ENCODE measurements around the gene SND1.
"Not testable (repeated sequence)": the region's sequence is repeated elsewhere in the genome, so short reads cannot be mapped to it uniquely, and the experiment has no call there.

The SND1 gene

DNA sequence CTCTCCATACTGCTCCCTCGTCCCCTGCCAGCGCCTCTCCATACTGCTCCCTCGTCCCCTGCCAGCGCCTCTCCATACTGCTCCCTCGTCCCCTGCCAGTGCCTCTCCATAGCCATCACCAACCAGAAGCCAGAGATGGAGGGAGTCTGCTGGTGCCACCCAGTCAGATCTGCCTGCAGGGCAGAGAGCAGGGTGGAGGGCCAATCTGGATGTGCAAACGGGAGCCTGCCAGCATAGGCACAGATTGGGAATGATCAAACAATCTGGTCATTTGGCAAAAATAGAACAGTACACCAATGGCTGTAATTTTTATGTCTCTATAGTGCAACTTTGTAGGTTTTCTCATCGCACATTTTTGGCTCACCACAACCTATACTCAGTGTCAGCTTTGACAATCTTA, 456.1 kb downstream of the SND1 start:
- H3K27me3 ChIP-seq (replicated peaks; ENCODE audit: control insufficient read depth, insufficient read depth, low read length, poor library complexity, severe bottlenecking) = no peaks in the 10 kb centered on the region
- no peaks in the 10 kb centered on the region for H3K9me3 ChIP-seq (ENCODE audit: control insufficient read depth, low read length)
- H3K27ac ChIP-seq (ENCODE audit: insufficient read depth, low read length, poor library complexity, severe bottlenecking) = no peak overlapping the region
- DNase-seq = no peak
- no peak overlapping the region for H3K4me3 ChIP-seq (ENCODE audit: insufficient read depth, low read depth, low read length, poor library complexity, severe bottlenecking)
- peaks cover 32% of the 10 kb centered on the region for H3K4me1 ChIP-seq (ENCODE audit: control insufficient read depth, insufficient read depth, low read length, poor library complexity, severe bottlenecking)
- no peaks in the 10 kb centered on the region for H3K36me3 ChIP-seq (ENCODE audit: control insufficient read depth, insufficient read depth, low read length)

DNA sequence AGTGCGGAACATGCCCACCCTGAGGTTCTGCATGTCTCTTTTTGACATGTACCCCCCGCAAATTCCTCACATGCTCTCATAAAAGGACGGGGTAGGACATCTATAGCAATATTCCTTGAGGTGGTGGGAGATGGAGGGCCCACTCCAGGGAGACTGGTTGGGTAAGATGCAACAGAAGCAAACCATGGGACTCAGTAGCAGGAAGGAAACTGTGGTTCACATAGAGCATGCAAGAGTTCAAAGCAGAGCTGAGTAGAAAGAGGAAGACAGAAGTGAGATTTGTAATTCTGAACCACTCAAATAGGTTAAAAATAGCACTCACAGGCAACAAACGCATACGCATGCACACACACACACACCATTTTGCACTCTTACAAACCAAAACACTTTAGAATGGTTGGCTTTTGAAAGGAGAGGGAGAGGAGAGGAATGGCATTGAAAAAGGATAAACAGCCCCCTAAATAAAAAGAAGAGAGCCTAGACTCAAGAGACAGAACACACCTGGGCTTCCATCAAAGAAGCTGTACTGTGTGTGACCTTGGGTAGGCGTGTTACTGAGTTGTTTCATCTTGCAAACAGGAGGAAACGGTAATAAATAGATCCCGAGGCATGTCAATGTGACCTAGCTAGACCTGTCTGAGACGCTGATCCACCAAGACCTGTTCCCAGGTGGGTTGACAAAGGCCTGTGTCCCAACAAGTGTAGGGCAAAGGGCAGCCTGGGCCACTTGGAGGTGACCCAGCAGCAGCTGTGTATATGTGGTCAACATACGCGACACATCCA, 456.8 kb downstream of the SND1 start:
- H3K9me3 ChIP-seq (ENCODE audit: control insufficient read depth, low read length) = no peaks in the 10 kb centered on the region
- H3K4me1 ChIP-seq (ENCODE audit: control insufficient read depth, insufficient read depth, low read length, poor library complexity, severe bottlenecking) = peaks cover 32% of the 10 kb centered on the region
- H3K27ac ChIP-seq (ENCODE audit: insufficient read depth, low read length, poor library complexity, severe bottlenecking) = peak overlapping the region; percentile 22
- H3K27me3 ChIP-seq (replicated peaks; ENCODE audit: control insufficient read depth, insufficient read depth, low read length, poor library complexity, severe bottlenecking) = no peaks in the 10 kb centered on the region
- peak overlapping the region; percentile 26 for H3K4me3 ChIP-seq (ENCODE audit: insufficient read depth, low read depth, low read length, poor library complexity, severe bottlenecking)
- DNase-seq = no peak
- H3K36me3 ChIP-seq (ENCODE audit: control insufficient read depth, insufficient read depth, low read length) = no peaks in the 10 kb centered on the region

DNA sequence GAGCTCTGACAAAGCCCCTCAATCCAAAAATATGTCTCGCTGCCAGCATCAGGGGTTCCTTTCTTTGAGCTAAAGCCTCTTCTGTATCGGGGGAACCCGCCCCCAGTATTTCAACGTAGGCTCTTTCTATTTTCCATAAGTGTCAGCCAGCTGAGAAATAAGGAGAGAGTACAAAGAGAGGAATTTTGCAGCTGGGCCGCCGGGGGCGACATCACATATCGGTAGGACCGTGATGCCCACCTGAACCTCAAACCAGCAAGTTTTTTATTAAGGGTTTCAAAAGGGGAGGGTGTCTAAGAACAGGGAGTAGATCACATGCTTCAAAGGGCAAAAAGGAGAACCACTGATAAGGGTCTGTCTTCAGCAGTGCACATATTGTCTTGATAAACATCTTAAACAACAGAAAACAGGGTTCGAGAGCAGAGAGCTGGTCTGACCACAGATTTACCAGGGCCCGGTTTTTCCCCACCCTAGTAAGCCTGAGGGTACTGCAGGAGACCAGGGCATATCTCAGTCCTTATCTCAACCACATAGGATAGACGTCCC, 457.5 kb downstream of the SND1 start:
- DNase-seq; H3K27me3 ChIP-seq (replicated peaks; ENCODE audit: control insufficient read depth, insufficient read depth, low read length, poor library complexity, severe bottlenecking); H3K36me3 ChIP-seq (ENCODE audit: control insufficient read depth, insufficient read depth, low read length); H3K9me3 ChIP-seq (ENCODE audit: control insufficient read depth, low read length): not testable (repeated sequence)
- Histone ChIP-seq H3K27ac (ENCODE audit: insufficient read depth, low read length, poor library complexity, severe bottlenecking) (peak overlapping the region; percentile 22), H3K4me1 (ENCODE audit: control insufficient read depth, insufficient read depth, low read length, poor library complexity, severe bottlenecking) (peaks cover 32% of the 10 kb centered on the region), H3K4me3 (ENCODE audit: insufficient read depth, low read depth, low read length, poor library complexity, severe bottlenecking) (peak overlapping the region; percentile 26)

DNA sequence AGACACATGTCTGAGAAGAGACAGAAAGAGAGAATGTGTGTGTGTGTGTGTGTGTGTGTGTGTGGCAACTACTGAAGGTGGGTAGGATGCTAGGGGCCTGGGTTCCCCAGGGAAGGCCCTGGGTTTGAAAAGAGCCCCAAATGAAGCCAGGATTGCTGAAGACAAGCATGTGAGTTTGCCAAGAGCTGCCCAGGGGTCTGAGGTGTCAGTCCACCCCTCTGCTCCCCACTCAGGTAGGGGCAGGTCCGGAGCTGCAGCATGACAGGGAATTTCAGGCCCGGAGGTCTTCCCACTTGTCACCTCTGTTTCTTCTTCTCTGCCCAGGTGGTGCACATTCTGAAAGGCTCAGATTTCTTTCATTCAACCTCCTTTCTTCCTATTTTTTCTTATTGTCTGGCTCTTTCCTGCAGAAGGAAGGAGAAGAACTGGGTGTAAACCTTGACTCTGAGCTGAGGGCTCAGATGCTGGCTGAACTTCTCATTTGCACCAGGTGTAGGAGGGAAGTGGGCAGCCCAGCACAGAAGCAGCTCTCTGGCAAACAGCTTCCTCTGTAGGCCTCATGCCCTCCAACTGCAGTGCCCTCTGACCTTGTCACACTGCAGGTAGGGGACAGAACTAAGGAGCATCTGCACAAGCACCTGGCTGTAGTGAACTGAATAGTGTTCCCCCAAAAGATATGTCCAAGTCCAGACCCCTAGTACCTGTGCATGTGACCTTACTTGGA, 458.8 kb downstream of the SND1 start:
- H3K4me1 ChIP-seq (ENCODE audit: control insufficient read depth, insufficient read depth, low read length, poor library complexity, severe bottlenecking) = peaks cover 32% of the 10 kb centered on the region
- H3K36me3 ChIP-seq (ENCODE audit: control insufficient read depth, insufficient read depth, low read length) = no peaks in the 10 kb centered on the region
- DNase-seq = no peak

DNA sequence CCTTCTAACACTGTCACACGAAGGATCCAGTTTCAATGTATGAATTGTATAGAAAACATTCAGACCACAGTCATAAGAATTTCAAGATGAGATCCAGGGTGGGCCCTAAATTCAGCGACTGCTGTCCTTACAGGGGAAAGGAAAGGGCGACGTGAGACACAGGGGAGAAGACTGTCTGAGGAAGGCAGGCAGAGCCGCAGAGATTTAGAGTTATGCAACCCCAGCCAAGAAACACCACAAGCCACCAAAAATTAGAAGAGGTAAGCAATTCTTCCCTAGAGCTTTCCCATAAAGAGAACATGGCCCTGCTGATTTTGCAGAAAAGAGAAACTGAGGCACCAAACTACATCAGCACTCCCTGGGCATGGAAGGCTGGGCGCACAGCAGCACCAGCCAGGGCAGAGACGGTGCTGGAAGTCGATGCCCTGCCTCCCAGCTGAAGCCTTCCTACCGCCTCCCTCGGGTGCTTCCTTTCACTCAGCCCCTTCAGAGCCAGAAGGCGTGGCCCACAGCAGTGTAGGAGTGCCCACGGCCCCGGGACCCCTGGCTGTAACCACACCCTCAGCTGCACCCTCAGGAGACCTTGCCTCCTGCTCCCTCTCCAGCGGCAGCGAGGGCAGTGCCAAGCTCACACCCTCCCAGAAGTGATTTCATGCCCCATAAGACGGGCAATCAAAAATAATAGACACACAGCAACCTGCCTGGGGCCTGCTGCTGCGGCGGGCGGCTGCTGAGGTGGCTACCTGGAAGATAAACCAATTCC, 460.2 kb downstream of the SND1 start:
- no peaks in the 10 kb centered on the region for H3K9me3 ChIP-seq (ENCODE audit: control insufficient read depth, low read length)
- H3K4me1 ChIP-seq (ENCODE audit: control insufficient read depth, insufficient read depth, low read length, poor library complexity, severe bottlenecking) = peaks cover 24% of the 10 kb centered on the region
- H3K27ac ChIP-seq (ENCODE audit: insufficient read depth, low read length, poor library complexity, severe bottlenecking) = no peak overlapping the region
- H3K27me3 ChIP-seq (replicated peaks; ENCODE audit: control insufficient read depth, insufficient read depth, low read length, poor library complexity, severe bottlenecking) = no peaks in the 10 kb centered on the region
- no peak for DNase-seq
- H3K4me3 ChIP-seq (ENCODE audit: insufficient read depth, low read depth, low read length, poor library complexity, severe bottlenecking) = no peak overlapping the region
- no peaks in the 10 kb centered on the region for H3K36me3 ChIP-seq (ENCODE audit: control insufficient read depth, insufficient read depth, low read length)

More for the DNA sequence above, 458.8 kb downstream of the SND1 start:
- H3K27ac ChIP-seq (ENCODE audit: insufficient read depth, low read length, poor library complexity, severe bottlenecking) = no peak overlapping the region
- no peaks in the 10 kb centered on the region for H3K9me3 ChIP-seq (ENCODE audit: control insufficient read depth, low read length)
- H3K27me3 ChIP-seq (replicated peaks; ENCODE audit: control insufficient read depth, insufficient read depth, low read length, poor library complexity, severe bottlenecking) = no peaks in the 10 kb centered on the region
- H3K4me3 ChIP-seq (ENCODE audit: insufficient read depth, low read depth, low read length, poor library complexity, severe bottlenecking) = no peak overlapping the region

DNA sequence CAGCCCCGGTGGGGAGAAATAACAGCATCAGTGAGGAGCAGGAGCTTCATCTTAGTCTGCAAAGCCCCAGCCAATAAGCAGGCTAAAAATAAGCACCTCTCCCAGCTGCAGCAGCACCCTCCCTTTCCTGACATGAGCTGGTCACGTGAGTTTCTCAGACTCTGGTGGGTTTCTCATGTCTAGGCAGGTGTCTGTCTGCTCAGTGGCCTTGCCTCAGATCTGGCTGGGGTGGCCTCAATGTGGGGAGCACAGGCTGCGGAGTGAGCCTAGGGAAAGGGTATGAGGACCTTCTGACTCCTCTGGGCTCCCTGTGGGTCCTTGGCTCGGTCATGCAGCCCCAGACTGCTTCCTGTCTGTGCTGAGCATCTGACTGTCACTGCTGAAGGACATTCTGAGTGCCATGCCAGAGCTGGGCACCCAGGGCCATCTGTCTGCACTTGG, 460.8 kb downstream of the SND1 start:
- H3K4me1 ChIP-seq (ENCODE audit: control insufficient read depth, insufficient read depth, low read length, poor library complexity, severe bottlenecking) = peaks cover 24% of the 10 kb centered on the region
- H3K27ac ChIP-seq (ENCODE audit: insufficient read depth, low read length, poor library complexity, severe bottlenecking) = no peak overlapping the region
- no peaks in the 10 kb centered on the region for H3K9me3 ChIP-seq (ENCODE audit: control insufficient read depth, low read length)
- no peak for DNase-seq
- H3K27me3 ChIP-seq (replicated peaks; ENCODE audit: control insufficient read depth, insufficient read depth, low read length, poor library complexity, severe bottlenecking) = no peaks in the 10 kb centered on the region
- H3K4me3 ChIP-seq (ENCODE audit: insufficient read depth, low read depth, low read length, poor library complexity, severe bottlenecking) = no peak overlapping the region
- no peaks in the 10 kb centered on the region for H3K36me3 ChIP-seq (ENCODE audit: control insufficient read depth, insufficient read depth, low read length)

DNA sequence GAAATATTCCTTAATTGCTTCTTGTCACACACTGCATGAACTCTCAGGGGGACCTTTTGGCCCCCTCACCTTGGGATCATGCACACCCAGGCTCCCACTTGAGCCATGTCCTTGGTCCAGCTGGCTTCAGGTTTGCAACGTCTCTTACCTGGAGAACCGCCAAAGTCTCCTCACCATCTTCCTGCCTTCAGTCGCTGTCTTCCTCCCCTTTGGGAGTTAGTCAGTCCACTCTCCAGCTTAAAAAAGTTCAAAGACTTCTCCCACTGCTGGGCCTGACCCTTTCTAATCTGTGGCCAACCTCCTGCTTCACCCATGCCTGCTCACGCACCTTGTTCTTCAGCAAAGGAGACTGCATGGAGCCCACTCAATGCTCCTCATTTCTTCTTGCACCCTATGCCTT, 461.8 kb downstream of the SND1 start:
- H3K9me3 ChIP-seq (ENCODE audit: control insufficient read depth, low read length) = no peaks in the 10 kb centered on the region
- no peak overlapping the region for H3K27ac ChIP-seq (ENCODE audit: insufficient read depth, low read length, poor library complexity, severe bottlenecking)
- no peak overlapping the region for H3K4me3 ChIP-seq (ENCODE audit: insufficient read depth, low read depth, low read length, poor library complexity, severe bottlenecking)
- no peaks in the 10 kb centered on the region for H3K36me3 ChIP-seq (ENCODE audit: control insufficient read depth, insufficient read depth, low read length)
- H3K27me3 ChIP-seq (replicated peaks; ENCODE audit: control insufficient read depth, insufficient read depth, low read length, poor library complexity, severe bottlenecking) = no peaks in the 10 kb centered on the region
- no peak for DNase-seq
- peaks cover 16% of the 10 kb centered on the region for H3K4me1 ChIP-seq (ENCODE audit: control insufficient read depth, insufficient read depth, low read length, poor library complexity, severe bottlenecking)

DNA sequence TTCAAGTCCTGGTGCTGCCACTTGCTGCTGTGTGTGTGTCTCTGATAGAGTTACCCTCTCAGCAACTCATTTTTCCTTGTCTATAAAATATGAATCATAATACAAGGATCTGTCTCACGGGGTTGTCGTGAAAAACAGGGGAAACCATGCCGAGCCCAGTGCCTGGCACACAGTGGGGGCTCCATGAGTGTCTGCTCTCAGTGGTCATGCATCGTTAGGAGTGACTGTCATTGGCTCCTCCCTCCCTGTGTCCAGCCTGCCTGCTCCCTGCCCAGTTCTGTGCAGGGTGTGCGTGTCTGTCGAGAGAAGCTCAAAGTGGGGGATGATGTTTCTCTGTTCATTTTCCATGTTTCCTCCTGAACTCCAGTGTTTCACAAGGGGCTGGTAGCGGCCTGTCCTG, 462.8 kb downstream of the SND1 start:
- no peak overlapping the region for H3K27ac ChIP-seq (ENCODE audit: insufficient read depth, low read length, poor library complexity, severe bottlenecking)
- H3K9me3 ChIP-seq (ENCODE audit: control insufficient read depth, low read length) = no peaks in the 10 kb centered on the region
- no peak overlapping the region for H3K4me3 ChIP-seq (ENCODE audit: insufficient read depth, low read depth, low read length, poor library complexity, severe bottlenecking)
- peaks cover 8% of the 10 kb centered on the region for H3K4me1 ChIP-seq (ENCODE audit: control insufficient read depth, insufficient read depth, low read length, poor library complexity, severe bottlenecking)
- no peak for DNase-seq
- no peaks in the 10 kb centered on the region for H3K27me3 ChIP-seq (replicated peaks; ENCODE audit: control insufficient read depth, insufficient read depth, low read length, poor library complexity, severe bottlenecking)
- no peaks in the 10 kb centered on the region for H3K36me3 ChIP-seq (ENCODE audit: control insufficient read depth, insufficient read depth, low read length)

DNA sequence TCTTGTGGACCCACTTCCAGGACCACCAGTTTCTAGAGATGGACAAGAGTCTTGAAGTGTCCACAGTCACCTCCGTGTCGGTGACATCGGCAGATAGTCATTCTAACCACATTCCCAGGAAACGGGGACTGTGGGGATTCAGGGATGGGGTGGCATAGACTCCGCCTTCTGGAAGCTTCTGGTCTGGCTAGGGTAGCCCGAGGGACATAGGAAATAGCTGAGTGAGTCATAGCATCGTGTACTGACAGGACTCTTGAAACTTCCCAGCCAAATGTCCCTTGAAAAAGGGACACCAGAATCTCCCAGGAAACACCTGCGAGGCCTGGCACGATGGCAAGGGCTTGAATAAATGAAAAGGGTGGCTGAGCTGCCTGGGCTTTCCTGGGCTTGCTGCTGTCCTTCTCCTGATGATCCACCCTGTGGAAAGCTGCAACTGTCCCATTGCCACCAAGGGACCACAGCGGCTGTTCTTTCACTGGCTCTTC, 463.4 kb downstream of the SND1 start:
- H3K36me3 ChIP-seq (ENCODE audit: control insufficient read depth, insufficient read depth, low read length) = no peaks in the 10 kb centered on the region
- no peak for DNase-seq
- no peaks in the 10 kb centered on the region for H3K9me3 ChIP-seq (ENCODE audit: control insufficient read depth, low read length)
- no peaks in the 10 kb centered on the region for H3K27me3 ChIP-seq (replicated peaks; ENCODE audit: control insufficient read depth, insufficient read depth, low read length, poor library complexity, severe bottlenecking)
- peaks cover 7% of the 10 kb centered on the region for H3K4me1 ChIP-seq (ENCODE audit: control insufficient read depth, insufficient read depth, low read length, poor library complexity, severe bottlenecking)
- H3K27ac ChIP-seq (ENCODE audit: insufficient read depth, low read length, poor library complexity, severe bottlenecking) = no peak overlapping the region
- no peak overlapping the region for H3K4me3 ChIP-seq (ENCODE audit: insufficient read depth, low read depth, low read length, poor library complexity, severe bottlenecking)
